ENCODE results near the gene HUS1.

HUS1 gene

DNA sequence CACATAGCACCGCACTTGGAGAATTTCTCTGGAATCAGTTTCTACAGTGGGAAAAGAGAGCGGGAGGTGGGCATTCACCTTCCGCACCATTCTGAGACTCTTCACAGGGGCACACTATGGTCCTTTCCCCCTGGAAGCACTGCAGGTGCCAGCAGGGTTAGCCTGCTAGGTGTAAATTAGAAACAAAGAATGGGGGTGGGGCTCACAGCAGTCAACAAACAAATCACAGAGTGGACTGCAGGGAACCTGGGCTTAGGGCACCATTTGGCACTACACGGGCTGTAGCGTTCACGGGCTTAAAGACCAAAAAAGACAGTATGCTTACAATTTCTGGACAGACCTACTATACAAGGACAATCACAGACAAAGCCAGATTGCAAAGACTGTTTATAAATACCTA, 23.2 kb downstream of the HUS1 start:
- H3K27ac ChIP-seq (ENCODE audit: low read depth, low read length) = no peak overlapping the region

GRCh38 chr7:47954231-47954911, 25.0 kb downstream of the HUS1 start:
- H3K36me3 ChIP-seq (ENCODE audit: control insufficient read depth, low read length) = peaks cover 33% of the 10 kb centered on the region
- H4K20me1 ChIP-seq (ENCODE audit: control insufficient read depth, insufficient read depth, low read depth, low read length) = no peaks in the 10 kb centered on the region
- H3F3A ChIP-seq (ENCODE audit: control insufficient read depth, insufficient read depth) = peaks cover 5% of the 10 kb centered on the region; the same call in 1 of the 2 replicates
- no peaks in the 10 kb centered on the region for H3K79me2 ChIP-seq (ENCODE audit: control insufficient read depth, low read length)
- no peak overlapping the region for H3K4me3 ChIP-seq (ENCODE audit: low read length)
- no peak overlapping the region for H3K4me2 ChIP-seq (ENCODE audit: low read length)
- H3K27ac ChIP-seq (ENCODE audit: low read depth, low read length) = no peak overlapping the region
- H3K9me2 ChIP-seq (replicated peaks; ENCODE audit: control insufficient read depth, low read length) = no peaks in the 10 kb centered on the region
- no peak for TF ChIP-seq CTCF (IDR thresholded peaks at IDR 0.05; ENCODE audit: low read depth, low read length, poor library complexity, severe bottlenecking)
- H3K27me3 ChIP-seq (ENCODE audit: control insufficient read depth, low read length) = no peaks in the 10 kb centered on the region
- H3K4me1 ChIP-seq (ENCODE audit: control insufficient read depth, low read length) = no peaks in the 10 kb centered on the region
- no peaks in the 10 kb centered on the region for H3K9me3 ChIP-seq (ENCODE audit: control insufficient read depth, insufficient read depth, low read length)

More for the DNA sequence above, 23.2 kb downstream of the HUS1 start:
- Histone ChIP-seq H3K9me2 (replicated peaks; ENCODE audit: control insufficient read depth, low read length) (no peaks in the 10 kb centered on the region), H3K9me3 (ENCODE audit: control insufficient read depth, insufficient read depth, low read length) (no peaks in the 10 kb centered on the region), H4K20me1 (ENCODE audit: control insufficient read depth, insufficient read depth, low read depth, low read length) (no peaks in the 10 kb centered on the region), H3K27me3 (ENCODE audit: control insufficient read depth, low read length) (no peaks in the 10 kb centered on the region), H3K79me2 (ENCODE audit: control insufficient read depth, low read length) (no peaks in the 10 kb centered on the region), H3K4me1 (ENCODE audit: control insufficient read depth, low read length) (no peaks in the 10 kb centered on the region), H3K36me3 (ENCODE audit: control insufficient read depth, low read length) (peaks cover 40% of the 10 kb centered on the region), H3K4me2 (ENCODE audit: low read length) (no peak overlapping the region), H3F3A (ENCODE audit: control insufficient read depth, insufficient read depth) (peaks cover 5% of the 10 kb centered on the region; the same call in 1 of the 2 replicates), H3K4me3 (ENCODE audit: low read length) (no peak overlapping the region)
- TF ChIP-seq CTCF (IDR thresholded peaks at IDR 0.05; ENCODE audit: low read depth, low read length, poor library complexity, severe bottlenecking) (no peak), EZH2phosphoT487 (IDR thresholded peaks at IDR 0.05; ENCODE audit: borderline replicate concordance, low read length) (no peak)

- peaks cover 5% of the 10 kb centered on the region; the same call in 1 of the 2 replicates for H3F3A ChIP-seq (ENCODE audit: control insufficient read depth, insufficient read depth)
- H3K9me3 ChIP-seq (ENCODE audit: control insufficient read depth, insufficient read depth, low read length) = no peaks in the 10 kb centered on the region
- no peak overlapping the region for H3K27ac ChIP-seq (ENCODE audit: low read depth, low read length)
- H3K27me3 ChIP-seq (ENCODE audit: control insufficient read depth, low read length) = no peaks in the 10 kb centered on the region
- TF ChIP-seq EZH2phosphoT487 (IDR thresholded peaks at IDR 0.05; ENCODE audit: borderline replicate concordance, low read length) = no peak
- no peak for TF ChIP-seq CTCF (IDR thresholded peaks at IDR 0.05; ENCODE audit: low read depth, low read length, poor library complexity, severe bottlenecking)
- no peaks in the 10 kb centered on the region for H3K9me2 ChIP-seq (replicated peaks; ENCODE audit: control insufficient read depth, low read length)
- no peak overlapping the region for H3K4me3 ChIP-seq (ENCODE audit: low read length)
- peaks cover 33% of the 10 kb centered on the region for H3K36me3 ChIP-seq (ENCODE audit: control insufficient read depth, low read length)
- H3K4me1 ChIP-seq (ENCODE audit: control insufficient read depth, low read length) = no peaks in the 10 kb centered on the region
- H4K20me1 ChIP-seq (ENCODE audit: control insufficient read depth, insufficient read depth, low read depth, low read length) = no peaks in the 10 kb centered on the region
- H3K4me2 ChIP-seq (ENCODE audit: low read length) = no peak overlapping the region
- H3K79me2 ChIP-seq (ENCODE audit: control insufficient read depth, low read length) = no peaks in the 10 kb centered on the region
These were observed 25.6 kb downstream of the HUS1 start for GRCh38 chr7:47953822-47954221.
